ENCODE measurements around the gene DNAH5.

DNA sequence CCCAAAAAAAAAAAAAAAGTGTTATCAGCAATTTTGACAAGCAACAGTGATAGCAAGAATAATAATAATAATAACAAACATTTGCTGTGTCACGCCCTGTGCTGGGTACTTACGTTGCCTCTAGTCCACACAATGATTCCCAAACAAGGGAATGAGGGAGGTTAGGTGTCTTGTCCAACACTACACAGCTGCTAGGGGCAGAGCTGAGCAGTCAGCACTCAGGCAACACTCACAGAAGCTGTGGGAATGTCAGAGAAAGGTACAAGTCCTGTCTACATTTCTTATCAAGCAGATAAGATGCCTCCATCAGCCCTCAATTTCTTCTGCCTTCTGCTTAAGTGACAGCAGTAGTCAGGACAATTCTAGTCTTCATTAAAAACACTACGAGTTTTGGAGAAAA, 111.0 kb downstream of the DNAH5 start:
- TF ChIP-seq, protein P1, sequence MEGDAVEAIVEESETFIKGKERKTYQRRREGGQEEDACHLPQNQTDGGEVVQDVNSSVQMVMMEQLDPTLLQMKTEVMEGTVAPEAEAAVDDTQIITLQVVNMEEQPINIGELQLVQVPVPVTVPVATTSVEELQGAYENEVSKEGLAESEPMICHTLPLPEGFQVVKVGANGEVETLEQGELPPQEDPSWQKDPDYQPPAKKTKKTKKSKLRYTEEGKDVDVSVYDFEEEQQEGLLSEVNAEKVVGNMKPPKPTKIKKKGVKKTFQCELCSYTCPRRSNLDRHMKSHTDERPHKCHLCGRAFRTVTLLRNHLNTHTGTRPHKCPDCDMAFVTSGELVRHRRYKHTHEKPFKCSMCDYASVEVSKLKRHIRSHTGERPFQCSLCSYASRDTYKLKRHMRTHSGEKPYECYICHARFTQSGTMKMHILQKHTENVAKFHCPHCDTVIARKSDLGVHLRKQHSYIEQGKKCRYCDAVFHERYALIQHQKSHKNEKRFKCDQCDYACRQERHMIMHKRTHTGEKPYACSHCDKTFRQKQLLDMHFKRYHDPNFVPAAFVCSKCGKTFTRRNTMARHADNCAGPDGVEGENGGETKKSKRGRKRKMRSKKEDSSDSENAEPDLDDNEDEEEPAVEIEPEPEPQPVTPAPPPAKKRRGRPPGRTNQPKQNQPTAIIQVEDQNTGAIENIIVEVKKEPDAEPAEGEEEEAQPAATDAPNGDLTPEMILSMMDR (conservative IDR thresholded peaks at IDR 0.05), result no peak
- TF ChIP-seq EZH2 (IDR thresholded peaks at IDR 0.05; ENCODE audit: low read depth), result no peak

Measured in PC-9 (cell line).